MM.1S (cell line): Measurements from ENCODE around the gene ANKRD10.

Experiments used
- DNase-seq: peaks from one replicate; pipeline ENCODE4 v3.0.0-alpha.2; 2015
- H2AFZ ChIP-seq: fragments of 300-600 bp; sonication (generic); 2 replicates; pipeline ENCODE4 v1.6.0; 2016; ENCODE audit warnings: antibody characterized with exemption, low read length
- H3F3A ChIP-seq: fragments of 300-600 bp; sonication (generic); 2 replicates; pipeline ENCODE4 v1.6.1; 2016; ENCODE audit warnings: mild to moderate bottlenecking, antibody characterized with exemption, low read length, moderate library complexity, mixed read lengths; ENCODE audit not compliant: insufficient read depth
- H3K27ac ChIP-seq: fragments of 300-600 bp; sonication (generic); 2 replicates; pipeline ENCODE4 v1.5.1; 2016; ENCODE audit warnings: mild to moderate bottlenecking, low read length
- H3K27me3 ChIP-seq: fragments of 300-600 bp; sonication (generic); replicated peaks from 2 replicates; pipeline ENCODE4 v1.6.0; 2016; ENCODE audit warnings: low read length; ENCODE audit not compliant: insufficient read depth
- H3K36me3 ChIP-seq: fragments of 300-600 bp; sonication (generic); replicated peaks from 2 replicates; pipeline ENCODE4 v1.6.1; 2016; ENCODE audit warnings: mild to moderate bottlenecking, low read length, mixed read lengths; ENCODE audit not compliant: insufficient read depth
- H3K4me1 ChIP-seq: fragments of 300-600 bp; sonication (generic); 2 replicates; pipeline ENCODE4 v1.6.1; 2016; ENCODE audit warnings: low read length, mixed read lengths
- H3K4me2 ChIP-seq: fragments of 300-600 bp; sonication (generic); 2 replicates; pipeline ENCODE4 v1.6.0; 2016; ENCODE audit warnings: low read depth, low read length
- H3K4me3 ChIP-seq: fragments of 300-600 bp; sonication (generic); 2 replicates; pipeline ENCODE4 v1.5.1; 2016; ENCODE audit warnings: low read length, mixed read lengths
- H3K79me2 ChIP-seq: fragments of 300-600 bp; sonication (generic); 2 replicates; pipeline ENCODE4 v1.6.1; 2016; ENCODE audit warnings: mixed run types, low read length, mixed read lengths
- H3K9ac ChIP-seq: fragments of 300-600 bp; sonication (generic); 2 replicates; pipeline ENCODE4 v1.6.1; 2016; ENCODE audit warnings: low read length, mixed read lengths
- H3K9me2 ChIP-seq: fragments of 300-600 bp; sonication (generic); replicated peaks from 2 replicates; pipeline ENCODE4 v1.6.1; 2016; ENCODE audit warnings: mild to moderate bottlenecking, low read length, mixed read lengths; ENCODE audit not compliant: insufficient read depth
- H3K9me3 ChIP-seq: fragments of 300-600 bp; sonication (generic); replicated peaks from 2 replicates; pipeline ENCODE4 v1.6.1; 2016; ENCODE audit warnings: mild to moderate bottlenecking, low read length, mixed read lengths; ENCODE audit not compliant: insufficient read depth
- H4K20me1 ChIP-seq: fragments of 300-600 bp; sonication (generic); 2 replicates; pipeline ENCODE4 v1.6.1; 2016; ENCODE audit warnings: mild to moderate bottlenecking, low read length, moderate library complexity, mixed read lengths; ENCODE audit not compliant: insufficient read depth
- EZH2 ChIP-seq: fragments of 300-600 bp; sonication (generic); optimal IDR thresholded peaks from 2 replicates; pipeline ENCODE3; 2017; ENCODE audit warnings: low read depth, mild to moderate bottlenecking, antibody characterized with exemption, low read length, mixed read lengths
- EZH2phosphoT487 ChIP-seq: fragments of 300-600 bp; sonication (generic); IDR thresholded peaks from 2 replicates; pipeline ENCODE4 v1.6.1; 2018; ENCODE audit warnings: antibody characterized with exemption, low read length
- TF ChIP-seq, protein P1 (sequence below): fragments of 300-600 bp; sonication (generic); IDR thresholded peaks from 2 replicates; pipeline ENCODE4 v1.5.1; 2016; ENCODE audit warnings: antibody characterized with exemption, low read length, mixed read lengths

Gene ANKRD10

DNA sequence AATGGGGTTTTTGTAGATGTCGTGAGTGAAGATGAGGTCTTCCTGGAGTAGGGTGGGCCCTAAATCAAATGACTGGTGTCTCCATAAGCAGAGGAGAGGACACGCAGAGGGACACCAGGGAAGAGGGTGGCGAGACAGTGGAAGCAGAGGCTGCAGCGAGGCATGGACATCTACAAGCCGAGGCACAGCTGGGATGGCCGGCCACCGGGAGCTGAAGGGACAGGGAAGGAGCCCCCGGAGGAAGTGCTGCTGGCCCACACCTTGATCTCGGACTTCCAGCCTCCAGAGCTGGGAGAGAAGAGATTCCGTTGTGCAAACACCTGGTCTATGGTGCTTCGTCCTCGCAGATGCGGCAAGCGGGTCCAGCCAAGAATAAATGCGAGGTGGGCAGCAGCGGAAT, 84.5 kb downstream of the ANKRD10 start:
- Histone ChIP-seq H3F3A (no peaks in the 10 kb centered on the region), H3K27ac (no peak overlapping the region), H3K27me3 (no peaks in the 10 kb centered on the region), H3K36me3 (no peaks in the 10 kb centered on the region), H3K4me3 (no peak overlapping the region), H3K9me2 (no peaks in the 10 kb centered on the region), H4K20me1 (no peaks in the 10 kb centered on the region), H3K9me3 (no peaks in the 10 kb centered on the region), H3K79me2 (no peaks in the 10 kb centered on the region), H2AFZ (no peak overlapping the region), H3K4me2 (no peak overlapping the region), H3K9ac (no peak overlapping the region), H3K4me1 (no peaks in the 10 kb centered on the region)
- no peak for TF ChIP-seq EZH2
- no peak for TF ChIP-seq EZH2phosphoT487
- DNase-seq, result no peak

DNA sequence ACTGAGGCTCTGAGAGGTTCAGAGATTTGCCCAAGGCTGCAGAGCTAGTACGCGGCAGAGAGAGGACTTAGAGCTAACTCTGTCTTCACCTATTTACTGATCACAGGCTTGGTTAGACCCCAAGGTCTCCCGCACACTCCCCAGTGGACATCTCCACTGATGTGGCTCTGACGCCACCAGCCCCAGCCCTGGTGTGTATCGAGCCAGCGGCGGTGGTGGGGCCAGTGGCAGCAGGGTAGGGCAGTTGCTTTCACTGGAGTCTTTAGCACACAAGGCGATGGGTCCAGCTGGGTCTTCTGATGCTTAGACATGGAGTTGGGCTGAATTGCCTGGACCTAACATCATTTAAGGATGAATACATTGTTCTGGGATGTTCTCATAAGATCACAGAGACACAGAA, 85.4 kb downstream of the ANKRD10 start:
- Histone ChIP-seq H3K9ac (no peak overlapping the region), H3K79me2 (no peaks in the 10 kb centered on the region), H3K9me3 (no peaks in the 10 kb centered on the region), H2AFZ (no peak overlapping the region), H3K9me2 (no peaks in the 10 kb centered on the region), H3K4me3 (no peak overlapping the region), H3K4me2 (no peak overlapping the region), H3K36me3 (no peaks in the 10 kb centered on the region), H4K20me1 (no peaks in the 10 kb centered on the region), H3K27ac (no peak overlapping the region), H3K4me1 (no peaks in the 10 kb centered on the region), H3F3A (no peaks in the 10 kb centered on the region), H3K27me3 (no peaks in the 10 kb centered on the region)
- TF ChIP-seq, protein P1, sequence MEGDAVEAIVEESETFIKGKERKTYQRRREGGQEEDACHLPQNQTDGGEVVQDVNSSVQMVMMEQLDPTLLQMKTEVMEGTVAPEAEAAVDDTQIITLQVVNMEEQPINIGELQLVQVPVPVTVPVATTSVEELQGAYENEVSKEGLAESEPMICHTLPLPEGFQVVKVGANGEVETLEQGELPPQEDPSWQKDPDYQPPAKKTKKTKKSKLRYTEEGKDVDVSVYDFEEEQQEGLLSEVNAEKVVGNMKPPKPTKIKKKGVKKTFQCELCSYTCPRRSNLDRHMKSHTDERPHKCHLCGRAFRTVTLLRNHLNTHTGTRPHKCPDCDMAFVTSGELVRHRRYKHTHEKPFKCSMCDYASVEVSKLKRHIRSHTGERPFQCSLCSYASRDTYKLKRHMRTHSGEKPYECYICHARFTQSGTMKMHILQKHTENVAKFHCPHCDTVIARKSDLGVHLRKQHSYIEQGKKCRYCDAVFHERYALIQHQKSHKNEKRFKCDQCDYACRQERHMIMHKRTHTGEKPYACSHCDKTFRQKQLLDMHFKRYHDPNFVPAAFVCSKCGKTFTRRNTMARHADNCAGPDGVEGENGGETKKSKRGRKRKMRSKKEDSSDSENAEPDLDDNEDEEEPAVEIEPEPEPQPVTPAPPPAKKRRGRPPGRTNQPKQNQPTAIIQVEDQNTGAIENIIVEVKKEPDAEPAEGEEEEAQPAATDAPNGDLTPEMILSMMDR, result no peak
- TF ChIP-seq EZH2, result no peak
- no peak for TF ChIP-seq EZH2phosphoT487
- no peak for DNase-seq

DNA sequence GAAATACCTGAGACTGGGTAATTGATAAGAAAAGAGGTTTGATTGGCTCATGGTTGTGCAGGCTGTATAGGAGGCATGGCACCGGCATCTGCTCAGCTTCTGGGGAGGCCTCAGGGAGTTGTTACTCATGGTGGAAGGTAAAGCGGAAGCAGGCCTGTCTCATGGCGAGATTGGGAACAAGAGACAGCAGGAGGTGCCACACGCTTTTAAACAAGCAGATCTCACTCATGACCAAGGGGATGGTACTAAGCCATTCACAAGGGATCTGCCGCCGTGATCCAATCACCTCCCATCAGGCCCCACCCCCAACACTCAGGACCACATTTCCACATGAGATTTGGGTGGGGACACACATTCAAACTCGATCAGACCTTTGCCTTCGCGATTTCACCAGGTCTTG, 86.2 kb downstream of the ANKRD10 start:
- no peaks in the 10 kb centered on the region for H3K4me1 ChIP-seq
- no peaks in the 10 kb centered on the region for H3K9me2 ChIP-seq
- no peak overlapping the region for H3K9ac ChIP-seq
- DNase-seq, result no peak
- no peaks in the 10 kb centered on the region for H4K20me1 ChIP-seq
- no peaks in the 10 kb centered on the region for H3K9me3 ChIP-seq
- H3K27ac ChIP-seq, result no peak overlapping the region
- H2AFZ ChIP-seq, result no peak overlapping the region
- no peak overlapping the region for H3K4me3 ChIP-seq
- no peaks in the 10 kb centered on the region for H3K79me2 ChIP-seq
- H3K4me2 ChIP-seq, result no peak overlapping the region
- TF ChIP-seq, protein P1, result no peak
- TF ChIP-seq EZH2, result no peak
- no peaks in the 10 kb centered on the region for H3K27me3 ChIP-seq
- H3F3A ChIP-seq, result no peaks in the 10 kb centered on the region
- H3K36me3 ChIP-seq, result no peaks in the 10 kb centered on the region
